ENCODE measurements around the gene EZR. TPM values are rescaled to one million over a fixed set of nuclear protein-coding genes. Genes with fewer than 3 reads are reported as not detected.

The EZR gene
- total RNA-seq, 2 donors from 2014 or later, result 76.8 to 103 TPM

- DNase-seq (no peak), ATAC-seq (no peak)
- TF ChIP-seq POLR2A (IDR thresholded peaks at IDR 0.05), result no peak
- TF ChIP-seq CTCF (IDR thresholded peaks at IDR 0.05), result no peak
- no peaks in the 10 kb centered on the region for H3K9me3 ChIP-seq
- peaks cover 28% of the 10 kb centered on the region for H3K4me1 ChIP-seq
- H3K27ac ChIP-seq, result no peak overlapping the region
- 93 to 94% methylated on average over 4 of the region's 4 CpGs for WGBS, 2 donors
- H3K27me3 ChIP-seq, result no peaks in the 10 kb centered on the region
- H3K36me3 ChIP-seq (replicated peaks in 1 of 2; ENCODE audit: insufficient read depth in 1 of 2, low read depth in 2 of 2), result no peaks in the 10 kb centered on the region
- intact Hi-C loops (cut with DNase I), result no loop called here
- H3K4me3 ChIP-seq, result no peak overlapping the region
Measured at GRCh38 chr6:158863646-158864045, 44.5 kb upstream of the EZR start.

- Histone ChIP-seq H3K9me3 (no peaks in the 10 kb centered on the region), H3K27me3 (no peaks in the 10 kb centered on the region), H3K36me3 (replicated peaks in 1 of 2; ENCODE audit: insufficient read depth in 1 of 2, low read depth in 2 of 2) (no peaks in the 10 kb centered on the region), H3K4me3 (no peak overlapping the region), H3K27ac (peak overlapping the region; percentile 22 to 63 (median 50)), H3K4me1 (peaks cover 24% of the 10 kb centered on the region)
- peak in 3 of 4 donors; percentile 28 to 40 (median 37) for DNase-seq
- TF ChIP-seq CTCF (IDR thresholded peaks at IDR 0.05) (no peak), POLR2A (IDR thresholded peaks at IDR 0.05) (peak in 1 of 3 donors; percentile 14)
- ATAC-seq, result peak; percentile 87
- intact Hi-C loops (cut with DNase I), result no loop called here
- 60 to 65% methylated on average over 4 of the region's 4 CpGs for WGBS, 2 donors
Measured at GRCh38 chr6:158861686-158862381, 42.7 kb upstream of the EZR start.

GRCh38 chr6:158860279-158860865, 41.2 kb upstream of the EZR start:
- ATAC-seq, result peak; percentile 22
- TF ChIP-seq POLR2A (IDR thresholded peaks at IDR 0.05) (no peak), CTCF (IDR thresholded peaks at IDR 0.05) (no peak)
- Histone ChIP-seq H3K27ac (no peak overlapping the region), H3K4me3 (no peak overlapping the region), H3K36me3 (replicated peaks in 1 of 2; ENCODE audit: insufficient read depth in 1 of 2, low read depth in 2 of 2) (no peaks in the 10 kb centered on the region), H3K9me3 (no peaks in the 10 kb centered on the region), H3K4me1 (peaks cover 24% of the 10 kb centered on the region), H3K27me3 (no peaks in the 10 kb centered on the region)
- DNase-seq, result no peak
- 57 to 64% methylated on average over 6 of the region's 6 CpGs for WGBS, 2 donors
- intact Hi-C loops (cut with DNase I), result no loop called here

- WGBS, 2 donors, result 45 to 77% methylated on average over 4 of the region's 4 CpGs
- Histone ChIP-seq H3K27me3 (no peaks in the 10 kb centered on the region), H3K36me3 (replicated peaks in 1 of 2; ENCODE audit: insufficient read depth in 1 of 2, low read depth in 2 of 2) (no peaks in the 10 kb centered on the region), H3K4me3 (no peak overlapping the region), H3K4me1 (peaks cover 37% of the 10 kb centered on the region), H3K27ac (peak overlapping the region in 3 of 4 donors; percentile 19 to 63 (median 37)), H3K9me3 (no peaks in the 10 kb centered on the region)
- ATAC-seq, result no peak
- intact Hi-C loops (cut with DNase I), result no loop called here
- TF ChIP-seq CTCF (IDR thresholded peaks at IDR 0.05), result no peak
- no peak for TF ChIP-seq POLR2A (IDR thresholded peaks at IDR 0.05)
- no peak for DNase-seq
Measured at GRCh38 chr6:158856261-158856660, 37.1 kb upstream of the EZR start.
